GM04503 (cell line): ENCODE data around the gene SH2D5.

Experiments used
- DNase-seq: peaks from one replicate; pipeline ENCODE4 v3.0.0-alpha.2; 2012; ENCODE audit warnings: low read depth

The SH2D5 gene

DNA sequence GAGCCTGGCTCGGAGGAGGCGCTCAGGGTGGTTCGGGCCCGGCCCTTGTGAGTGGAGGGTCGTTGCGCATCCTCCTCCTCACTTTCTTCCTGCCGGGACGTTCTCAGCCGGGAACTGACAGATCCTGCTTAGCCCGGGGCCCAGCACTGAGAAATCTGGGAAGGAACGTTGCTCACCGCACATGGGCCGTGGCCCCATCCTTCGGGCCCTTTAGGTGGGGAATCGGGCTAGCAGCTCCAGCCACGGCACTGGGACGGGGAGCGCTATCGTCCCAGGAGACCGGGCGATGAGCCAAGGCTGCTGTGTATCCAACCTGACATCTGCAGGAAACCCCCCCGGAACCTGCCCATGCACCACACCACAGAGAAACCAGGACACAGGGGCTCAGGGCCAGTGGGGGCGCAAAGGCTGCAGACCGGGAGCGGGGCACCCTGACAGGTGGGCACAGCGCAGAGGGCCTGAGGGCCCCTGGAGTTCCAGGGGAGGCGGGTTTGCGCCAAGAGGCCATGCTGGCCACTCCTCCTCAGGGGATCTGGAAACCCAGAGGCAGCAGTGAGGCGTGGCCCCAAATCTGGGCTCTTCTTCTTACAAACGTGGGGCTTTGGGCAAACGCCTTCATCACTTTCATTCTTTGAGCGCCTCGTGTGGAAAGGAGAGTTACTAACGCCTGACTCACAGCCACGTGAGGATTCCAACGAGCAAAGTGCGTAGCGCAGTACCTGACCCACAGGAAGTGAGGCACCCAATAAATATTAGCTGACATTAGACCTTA is at the start of gene SH2D5:
Gene SH2D5 (minus strand): TSS at position 116 of the 772 bp plus-strand sequence. CDS start 4,659 bp downstream, outside the sequence.
- peak; percentile 91 for DNase-seq

DNA sequence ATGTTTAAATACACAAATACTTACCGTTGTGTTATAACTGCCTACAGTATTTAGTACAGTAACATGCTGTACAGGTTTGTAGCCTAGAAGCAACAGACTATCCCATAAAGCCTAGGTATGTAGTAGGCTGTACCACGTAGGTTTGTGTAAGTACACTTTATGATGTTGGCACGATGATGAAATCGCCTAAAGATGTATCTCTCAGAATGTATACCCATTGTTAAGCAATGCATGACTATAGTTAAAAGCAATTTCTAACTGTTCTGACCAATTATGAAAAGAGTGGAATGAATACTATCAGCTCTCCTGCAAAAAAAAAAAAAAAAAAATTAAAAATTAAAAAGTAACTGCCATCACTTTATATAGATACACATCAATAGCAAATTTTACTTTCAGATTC is 43.2 kb upstream of the SH2D5 start:
- no peak for DNase-seq

DNA sequence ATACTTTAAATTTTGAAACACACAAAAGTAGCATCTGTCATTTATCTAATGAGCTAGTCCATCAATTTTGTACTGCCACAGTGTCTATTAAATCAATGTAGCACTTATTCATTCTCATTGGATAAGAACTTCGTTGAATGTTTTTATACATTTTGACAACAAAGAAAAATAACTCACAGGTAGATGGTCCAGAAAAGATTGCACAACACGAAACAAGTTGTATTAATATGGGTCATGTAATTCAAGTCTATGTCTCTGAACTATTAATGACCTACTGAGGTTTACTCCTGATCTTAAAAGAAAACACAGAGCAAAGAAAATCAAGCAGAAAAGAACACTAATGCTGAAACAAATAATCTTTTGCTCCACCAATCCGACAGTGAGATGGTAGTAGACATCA is 39.3 kb upstream of the SH2D5 start:
- no peak for DNase-seq

- DNase-seq: no peak
Observed at GRCh38 chr1:20770314-20771087, 38.0 kb upstream of the SH2D5 start.

DNA sequence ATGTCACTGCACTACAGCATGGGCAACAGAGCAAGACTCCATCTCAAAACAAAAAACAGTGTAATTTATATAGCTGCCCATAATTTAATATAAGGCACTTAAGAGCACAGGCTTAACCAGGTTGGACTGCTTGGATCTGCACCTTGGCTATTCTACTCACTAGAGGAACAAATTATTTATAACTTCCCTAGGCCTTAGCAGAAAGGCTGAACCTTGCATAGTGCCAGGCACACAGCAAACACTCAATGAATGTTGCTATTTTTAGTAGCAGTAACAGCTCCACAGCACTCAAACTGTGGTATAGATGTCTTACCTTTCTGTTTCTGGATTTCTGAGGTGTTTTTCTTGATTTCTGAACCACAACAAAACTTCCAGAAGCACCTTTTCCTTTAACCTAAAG is 34.8 kb upstream of the SH2D5 start:
- DNase-seq: no peak

DNA sequence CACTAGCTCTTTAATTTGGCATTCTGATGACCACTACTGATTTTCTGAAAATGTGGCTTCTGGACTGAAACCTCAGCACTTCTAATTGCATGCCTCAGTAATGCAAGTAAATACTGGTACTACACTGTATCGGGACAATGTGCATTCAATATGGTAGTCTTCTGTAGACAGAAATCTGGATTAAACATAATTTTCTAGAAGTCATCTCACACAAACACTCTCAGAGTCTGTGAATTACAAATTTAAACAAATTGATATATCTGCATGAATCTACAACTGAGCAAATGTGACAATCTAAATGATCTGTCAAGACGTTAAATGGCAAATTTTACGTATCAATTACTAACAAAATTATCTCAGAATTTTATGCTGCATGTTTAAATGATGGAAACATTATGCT is 30.9 kb upstream of the SH2D5 start:
- no peak for DNase-seq

DNA sequence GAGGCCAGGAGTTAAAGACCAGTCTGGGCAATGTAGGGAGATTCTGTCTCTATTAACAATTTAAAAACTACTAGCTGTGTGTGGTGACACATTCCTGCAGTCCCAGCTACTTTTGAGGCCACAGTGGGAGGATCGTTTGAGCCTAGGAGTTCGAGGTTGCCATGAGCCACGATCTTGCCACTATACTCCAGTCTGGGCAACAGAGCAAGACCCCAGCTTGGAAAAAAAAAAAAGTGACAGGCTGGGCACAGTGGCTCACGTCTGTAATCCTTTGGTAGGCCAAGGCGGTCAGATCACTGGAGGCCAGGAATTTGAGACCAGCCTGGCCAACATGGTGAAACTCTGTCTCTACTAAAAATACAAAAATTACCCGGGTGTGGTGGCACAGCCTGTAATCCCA is 27.8 kb upstream of the SH2D5 start:
- DNase-seq: no peak

GRCh38 chr1:20753589-20753988 is 21.1 kb upstream of the SH2D5 start:
- DNase-seq: no peak

GRCh38 chr1:20751462-20751990 is 19.0 kb upstream of the SH2D5 start:
- no peak for DNase-seq

DNA sequence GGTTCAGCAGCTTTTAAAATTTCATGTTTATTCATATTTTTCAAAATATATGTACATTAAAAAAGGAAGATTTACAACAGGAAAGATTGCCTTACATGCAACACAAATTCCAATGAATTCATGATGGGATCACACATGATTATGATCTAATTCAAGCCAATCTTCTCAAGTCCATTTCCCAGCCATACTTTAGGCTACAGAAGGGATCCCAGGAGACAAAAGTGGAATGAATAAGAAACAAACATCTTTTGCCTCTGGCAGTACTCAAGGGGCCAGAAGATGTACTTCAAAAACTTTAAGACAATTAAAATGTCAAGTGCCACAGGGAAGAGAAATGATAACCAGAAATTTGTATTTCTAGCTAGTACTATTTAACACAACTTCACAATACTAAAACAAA is 10.2 kb upstream of the SH2D5 start:
- DNase-seq: no peak

GRCh38 chr1:20740781-20741180 is 8.3 kb upstream of the SH2D5 start:
- no peak for DNase-seq

DNA sequence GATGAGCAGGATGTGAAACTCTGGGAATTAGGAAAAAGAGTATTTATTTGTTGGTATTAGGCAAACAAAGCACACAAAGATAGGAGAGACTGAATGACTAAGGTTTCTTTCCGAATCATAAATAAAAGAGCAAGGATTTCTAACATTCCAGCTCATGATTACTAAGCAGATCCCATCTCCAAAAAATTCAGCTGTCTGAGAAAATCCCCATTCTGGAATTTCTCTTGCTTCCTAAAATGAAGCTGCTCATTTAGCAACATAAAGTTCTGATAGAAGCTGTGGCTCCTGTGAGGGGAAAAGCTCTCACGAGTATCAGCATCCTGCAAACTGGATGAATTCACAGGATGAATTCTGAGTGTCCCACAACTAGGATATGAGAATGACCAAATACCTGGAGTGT is 6.7 kb upstream of the SH2D5 start:
- peak; percentile 83 for DNase-seq

- no peak for DNase-seq
Observed at GRCh38 chr1:20735581-20736111, 3.1 kb upstream of the SH2D5 start.

DNA sequence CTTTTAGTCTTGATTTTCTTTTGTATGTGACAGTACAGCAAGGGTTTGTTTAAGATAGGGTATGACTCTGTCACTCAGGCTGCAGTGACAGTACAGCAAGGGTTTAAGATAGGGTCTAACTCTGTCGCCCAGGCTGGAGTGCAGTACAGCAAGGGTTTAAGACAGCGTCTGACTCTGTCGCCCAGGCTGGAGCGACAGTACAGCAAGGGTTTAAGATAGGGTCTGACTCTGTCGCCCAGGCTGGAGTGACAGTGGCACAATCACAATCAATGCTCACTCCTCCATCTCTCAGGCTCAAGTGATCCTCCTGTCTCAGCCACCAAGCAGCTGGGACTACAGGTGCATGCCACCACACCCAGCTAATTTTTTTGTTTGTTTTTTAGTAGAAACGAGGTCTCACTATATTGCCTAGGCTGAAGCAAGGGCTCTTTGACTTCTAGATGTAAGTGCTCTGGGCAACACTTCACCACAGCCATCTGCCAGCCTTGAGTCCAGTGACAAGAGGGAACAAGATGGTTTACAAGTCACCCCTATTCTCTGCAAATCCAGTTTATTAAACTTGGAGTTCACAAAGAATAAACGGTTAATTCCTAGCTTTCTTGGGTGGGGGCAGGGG is 965 bp upstream of the SH2D5 start:
- no peak for DNase-seq

DNA sequence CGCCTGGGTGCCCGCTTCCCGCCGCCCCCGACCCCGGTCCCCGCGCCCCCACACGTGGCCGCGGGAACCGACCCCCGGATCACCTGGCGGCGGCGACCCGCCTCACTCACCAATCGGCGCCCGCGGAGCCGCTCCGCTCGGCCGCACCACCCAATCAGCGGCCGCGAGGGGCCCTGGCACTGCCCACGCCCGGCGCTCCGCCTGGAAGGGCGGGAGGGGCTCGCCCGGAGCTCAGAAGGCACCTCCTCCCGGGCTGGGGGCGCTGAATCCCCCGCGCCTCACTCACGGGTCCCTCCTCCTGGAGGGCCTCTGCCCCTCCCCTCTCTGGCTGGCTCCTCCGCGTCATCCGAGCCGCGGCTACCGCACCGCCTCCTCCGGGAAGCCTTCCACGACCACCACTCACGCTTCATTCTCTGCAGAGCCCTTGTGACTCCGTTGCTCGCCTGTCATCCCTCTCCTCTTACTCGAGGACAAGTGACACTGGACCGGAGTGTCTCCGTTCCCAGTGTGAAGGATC is 374 bp downstream of the SH2D5 start:
- DNase-seq: no peak

- DNase-seq: no peak
Observed at GRCh38 chr1:20731057-20731991, 1.2 kb downstream of the SH2D5 start.

DNA sequence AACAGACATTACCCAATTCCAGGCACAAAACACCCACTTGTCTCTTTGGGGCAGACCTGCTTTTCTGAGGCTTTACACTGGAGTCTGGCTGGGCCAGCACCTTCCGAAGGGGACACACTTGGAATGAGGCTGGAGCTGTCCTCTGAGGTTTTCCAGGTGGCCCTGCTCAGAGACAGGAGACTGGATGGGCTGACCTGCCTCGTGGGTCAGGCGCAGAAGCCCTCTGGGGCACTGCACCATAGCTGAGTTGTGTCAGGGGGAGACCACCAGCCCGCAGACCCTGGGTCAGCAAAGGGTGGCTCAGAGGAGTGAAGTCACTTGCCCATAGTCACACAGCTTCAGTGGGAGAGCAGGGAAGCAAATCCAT is 1.8 kb downstream of the SH2D5 start:
- no peak for DNase-seq

DNA sequence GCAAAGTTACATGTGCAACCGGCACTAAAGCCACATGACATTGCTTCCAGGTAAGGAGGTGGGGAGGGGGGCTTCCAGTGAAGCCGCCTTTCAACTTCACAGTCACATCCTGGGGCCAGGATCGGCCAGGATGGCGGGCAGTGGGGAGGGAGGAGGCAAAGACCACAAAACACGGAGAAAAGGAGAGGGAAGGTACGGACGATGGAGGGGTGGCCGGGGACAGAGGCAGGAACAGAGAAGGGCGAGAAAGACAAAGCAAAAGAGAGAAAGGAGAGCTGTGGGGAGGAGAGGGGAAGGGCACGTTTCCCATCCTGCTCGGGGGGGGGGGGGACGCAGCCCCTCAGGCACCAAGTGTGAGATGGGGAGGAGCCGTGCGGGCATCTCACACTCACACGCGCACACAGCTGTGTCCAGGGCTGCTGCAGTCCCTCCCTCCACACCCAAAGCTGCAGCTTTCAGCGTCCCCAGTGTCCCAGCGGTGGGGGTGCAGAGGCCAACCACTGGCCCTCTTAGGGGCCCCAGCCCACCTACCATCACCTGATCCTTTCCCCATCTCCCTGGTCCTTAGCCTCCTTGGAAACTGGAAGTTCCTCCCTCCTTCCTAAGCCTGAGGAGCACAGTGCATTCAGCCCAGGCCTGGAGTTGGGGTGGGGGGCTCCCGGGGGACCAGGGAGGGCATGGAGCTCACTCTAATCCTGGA is 2.4 kb downstream of the SH2D5 start:
- no peak for DNase-seq

- no peak for DNase-seq
Observed at GRCh38 chr1:20729155-20729931, 3.2 kb downstream of the SH2D5 start.
